Ascending aorta (tissue), 2 donors: Measurements from ENCODE around the gene LCLAT1. TPM values are rescaled to one million over a fixed set of nuclear protein-coding genes. Genes with fewer than 3 reads are reported as not detected.
A peak's percentile ranks its signal among the peaks of the same experiment; 100 is the strongest.

Source experiments
- DNase-seq, 2 donors: peaks; one replicate each; pipeline ENCODE4 v3.0.0-alpha.2; 2019; ENCODE audit warnings: low spot score in 2 of 2
- H3K27ac ChIP-seq, 2 donors: fragments of 200-600 bp; sonication (generic); one replicate each; pipeline ENCODE4 v1.5.1; 2016 to 2017; ENCODE audit warnings: mild to moderate bottlenecking in 1 of 2
- H3K27me3 ChIP-seq: fragments of 200-600 bp; sonication (generic); one replicate; pipeline ENCODE4 v1.5.1; 2017
- H3K36me3 ChIP-seq, 2 donors: fragments of 200-600 bp; sonication (generic); one replicate each; pipeline ENCODE4 v1.5.1; 2016
- H3K4me1 ChIP-seq, 2 donors: fragments of 200-600 bp; sonication (generic); one replicate each; pipeline ENCODE4 v1.5.1; 2016 to 2017; ENCODE audit warnings: mild to moderate bottlenecking in 1 of 2
- H3K4me3 ChIP-seq, 2 donors: fragments of 200-600 bp; sonication (generic); one replicate each; pipeline ENCODE4 v1.5.1; 2016 to 2017; ENCODE audit warnings: mild to moderate bottlenecking in 1 of 2
- H3K9me3 ChIP-seq, 2 donors: fragments of 200-600 bp; sonication (generic); one replicate each; pipeline ENCODE4 v1.5.1; 2016
- intact Hi-C: fragments of 100-400 bp; cut with DNase I; formaldehyde crosslinking; loops from one replicate; pipeline ENCODE4 v1.15.1; 2023
- total RNA-seq: library from RNA; depleted of rRNA; stranded (reverse); fragments of >200 nt; gene quantifications from one replicate; pipeline ENCODE4 v1.1.0, GENCODE V29; 2016
- TF ChIP-seq, protein P1 (sequence below), 3 experiments: fragments of 200-600 bp in 2 of 3; fragments of 450-650 bp in 1 of 3; sonication (generic) in 2 of 3; IDR thresholded peaks; one replicate each; pipeline ENCODE4 v1.5.1; 2016 to 2019; ENCODE audit warnings: antibody characterized with exemption in 3 of 3, mild to moderate bottlenecking in 1 of 3, moderate library complexity in 1 of 3

LCLAT1 gene
- total RNA-seq, 1 donor from 2014 or later = 9.8 TPM

DNA sequence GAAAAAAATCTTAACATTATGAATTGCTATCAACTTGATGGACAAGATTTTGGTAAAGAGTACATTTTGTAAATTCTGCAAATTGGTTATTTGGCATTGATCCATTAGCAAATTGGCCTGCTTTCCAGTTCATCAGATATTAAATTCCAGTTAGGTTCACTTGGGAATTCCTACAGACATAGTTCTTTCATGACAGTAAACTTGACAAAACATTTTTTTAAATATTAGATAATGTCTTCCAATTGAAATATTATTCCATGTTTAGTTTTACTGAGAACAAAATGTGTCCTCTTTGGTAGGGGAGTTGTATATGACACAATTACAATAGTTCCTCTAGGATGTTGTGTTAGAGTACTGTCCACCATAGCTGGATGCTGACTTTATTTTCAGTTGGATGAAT lies 141.9 kb downstream of the LCLAT1 start:
- no peaks in the 10 kb centered on the region for H3K9me3 ChIP-seq
- no peaks in the 10 kb centered on the region for H3K27me3 ChIP-seq
- H3K27ac ChIP-seq = no peak overlapping the region
- TF ChIP-seq, protein P1, sequence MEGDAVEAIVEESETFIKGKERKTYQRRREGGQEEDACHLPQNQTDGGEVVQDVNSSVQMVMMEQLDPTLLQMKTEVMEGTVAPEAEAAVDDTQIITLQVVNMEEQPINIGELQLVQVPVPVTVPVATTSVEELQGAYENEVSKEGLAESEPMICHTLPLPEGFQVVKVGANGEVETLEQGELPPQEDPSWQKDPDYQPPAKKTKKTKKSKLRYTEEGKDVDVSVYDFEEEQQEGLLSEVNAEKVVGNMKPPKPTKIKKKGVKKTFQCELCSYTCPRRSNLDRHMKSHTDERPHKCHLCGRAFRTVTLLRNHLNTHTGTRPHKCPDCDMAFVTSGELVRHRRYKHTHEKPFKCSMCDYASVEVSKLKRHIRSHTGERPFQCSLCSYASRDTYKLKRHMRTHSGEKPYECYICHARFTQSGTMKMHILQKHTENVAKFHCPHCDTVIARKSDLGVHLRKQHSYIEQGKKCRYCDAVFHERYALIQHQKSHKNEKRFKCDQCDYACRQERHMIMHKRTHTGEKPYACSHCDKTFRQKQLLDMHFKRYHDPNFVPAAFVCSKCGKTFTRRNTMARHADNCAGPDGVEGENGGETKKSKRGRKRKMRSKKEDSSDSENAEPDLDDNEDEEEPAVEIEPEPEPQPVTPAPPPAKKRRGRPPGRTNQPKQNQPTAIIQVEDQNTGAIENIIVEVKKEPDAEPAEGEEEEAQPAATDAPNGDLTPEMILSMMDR (IDR thresholded peaks at IDR 0.05) = no peak
- H3K4me3 ChIP-seq = no peak overlapping the region
- intact Hi-C loops = no loop called here
- no peaks in the 10 kb centered on the region for H3K36me3 ChIP-seq
- H3K4me1 ChIP-seq = peaks cover 6 to 12% of the 10 kb centered on the region in 2 donors
- DNase-seq = no peak

DNA sequence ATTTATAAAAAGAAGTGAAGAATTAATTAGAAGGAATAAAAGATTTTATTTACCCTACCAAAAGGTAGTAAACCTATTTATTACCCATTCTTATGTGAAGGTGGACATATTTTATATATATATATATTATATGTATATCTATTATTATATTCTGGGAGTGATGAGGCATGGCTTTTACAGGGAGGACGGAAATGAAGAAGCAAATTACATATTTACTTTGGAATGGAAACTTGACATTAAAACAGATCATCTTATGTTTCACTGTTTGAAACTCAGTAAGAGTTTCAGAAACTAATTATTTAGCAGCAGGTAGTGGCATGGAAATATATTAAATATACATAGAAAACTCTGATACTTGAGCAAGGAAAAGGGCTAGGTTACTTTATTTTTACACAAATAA lies 143.4 kb downstream of the LCLAT1 start:
- Histone ChIP-seq H3K4me3 (no peak overlapping the region), H3K27ac (no peak overlapping the region), H3K4me1 (peaks cover 6 to 12% of the 10 kb centered on the region in 2 donors), H3K9me3 (no peaks in the 10 kb centered on the region), H3K36me3 (no peaks in the 10 kb centered on the region), H3K27me3 (no peaks in the 10 kb centered on the region)
- intact Hi-C loops = no loop called here
- no peak for DNase-seq
- TF ChIP-seq, protein P1 (IDR thresholded peaks at IDR 0.05) = no peak

- H3K4me3 ChIP-seq = no peak overlapping the region
- H3K36me3 ChIP-seq = no peaks in the 10 kb centered on the region
- H3K27me3 ChIP-seq = no peaks in the 10 kb centered on the region
- no peak for DNase-seq
- H3K4me1 ChIP-seq = peaks cover 6 to 12% of the 10 kb centered on the region in 2 donors
- no peaks in the 10 kb centered on the region for H3K9me3 ChIP-seq
- no peak overlapping the region for H3K27ac ChIP-seq
- intact Hi-C loops = no loop called here
- TF ChIP-seq, protein P1 (IDR thresholded peaks at IDR 0.05) = no peak
Measured at GRCh38 chr2:30591186-30591585, 144.1 kb downstream of the LCLAT1 start.

DNA sequence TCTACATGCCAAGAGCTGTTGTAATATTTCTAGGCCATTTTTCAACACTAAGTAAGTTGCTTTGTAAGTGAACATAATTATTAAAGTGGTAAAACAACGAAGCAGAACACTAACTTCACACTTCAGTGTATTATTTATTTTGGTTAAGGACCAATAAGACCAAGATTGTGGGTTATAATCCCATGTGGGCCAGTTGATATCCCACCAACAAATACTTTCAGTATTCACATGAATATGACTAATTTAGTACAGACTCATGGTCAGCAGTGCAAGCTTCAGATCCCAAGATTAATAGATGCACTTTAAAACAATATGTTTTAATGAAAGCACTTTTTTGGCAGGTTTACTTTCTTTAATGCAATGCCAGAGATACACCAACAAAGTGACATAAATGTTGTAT lies 154.3 kb downstream of the LCLAT1 start:
- no peak for DNase-seq
- TF ChIP-seq, protein P1 (IDR thresholded peaks at IDR 0.05) = no peak
- Histone ChIP-seq H3K4me1 (peaks cover 0 to 8% of the 10 kb centered on the region in 2 donors), H3K27me3 (no peaks in the 10 kb centered on the region), H3K27ac (peak overlapping the region; percentile 10 to 34), H3K9me3 (peaks cover 0 to 17% of the 10 kb centered on the region in 2 donors), H3K4me3 (no peak overlapping the region), H3K36me3 (no peaks in the 10 kb centered on the region)
- intact Hi-C loops = no loop called here

DNA sequence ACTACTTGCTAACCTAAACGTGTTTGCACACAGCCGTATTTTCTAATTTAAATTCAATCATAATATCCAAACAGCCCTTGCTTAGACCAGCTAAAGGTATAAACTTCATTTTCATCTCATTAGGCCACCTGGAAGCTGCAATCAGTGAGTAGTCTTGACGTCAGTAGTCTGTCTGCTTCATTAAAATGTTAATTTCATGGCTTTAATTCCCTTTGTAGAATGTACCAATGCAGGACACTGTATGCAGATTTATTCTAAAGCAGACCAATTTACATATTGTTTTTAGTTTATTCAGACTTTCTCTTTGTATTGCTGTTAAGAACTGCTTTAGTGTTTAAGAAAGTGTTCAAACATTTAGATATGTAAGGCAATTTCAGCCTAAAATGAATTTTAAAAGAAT lies 158.2 kb downstream of the LCLAT1 start:
- no peak for DNase-seq
- H3K9me3 ChIP-seq = no peaks in the 10 kb centered on the region
- H3K36me3 ChIP-seq = no peaks in the 10 kb centered on the region
- no peak overlapping the region for H3K4me3 ChIP-seq
- H3K4me1 ChIP-seq = peaks cover 0 to 8% of the 10 kb centered on the region in 2 donors
- TF ChIP-seq, protein P1 (IDR thresholded peaks at IDR 0.05) = no peak
- no peak overlapping the region for H3K27ac ChIP-seq
- intact Hi-C loops = no loop called here
- H3K27me3 ChIP-seq = no peaks in the 10 kb centered on the region

- DNase-seq = no peak
- intact Hi-C loops = no loop called here
- no peaks in the 10 kb centered on the region for H3K36me3 ChIP-seq
- H3K27ac ChIP-seq = no peak overlapping the region
- TF ChIP-seq, protein P1 (IDR thresholded peaks at IDR 0.05) = no peak
- no peak overlapping the region for H3K4me3 ChIP-seq
- no peaks in the 10 kb centered on the region for H3K9me3 ChIP-seq
- no peaks in the 10 kb centered on the region for H3K27me3 ChIP-seq
- no peaks in the 10 kb centered on the region for H3K4me1 ChIP-seq
Measured at GRCh38 chr2:30608643-30609042, 161.6 kb downstream of the LCLAT1 start.
